ENCODE data around the gene ACTL6B. TPM values are rescaled to one million over a fixed set of nuclear protein-coding genes. Genes with fewer than 3 reads are reported as not detected.
"Not testable (repeated sequence)": the region's sequence is repeated elsewhere in the genome, so short reads cannot be mapped to it uniquely, and the experiment has no call there.

ACTL6B gene
- total and polyA plus RNA-seq, 7 experiments from 2014 or later, result not detected

DNA sequence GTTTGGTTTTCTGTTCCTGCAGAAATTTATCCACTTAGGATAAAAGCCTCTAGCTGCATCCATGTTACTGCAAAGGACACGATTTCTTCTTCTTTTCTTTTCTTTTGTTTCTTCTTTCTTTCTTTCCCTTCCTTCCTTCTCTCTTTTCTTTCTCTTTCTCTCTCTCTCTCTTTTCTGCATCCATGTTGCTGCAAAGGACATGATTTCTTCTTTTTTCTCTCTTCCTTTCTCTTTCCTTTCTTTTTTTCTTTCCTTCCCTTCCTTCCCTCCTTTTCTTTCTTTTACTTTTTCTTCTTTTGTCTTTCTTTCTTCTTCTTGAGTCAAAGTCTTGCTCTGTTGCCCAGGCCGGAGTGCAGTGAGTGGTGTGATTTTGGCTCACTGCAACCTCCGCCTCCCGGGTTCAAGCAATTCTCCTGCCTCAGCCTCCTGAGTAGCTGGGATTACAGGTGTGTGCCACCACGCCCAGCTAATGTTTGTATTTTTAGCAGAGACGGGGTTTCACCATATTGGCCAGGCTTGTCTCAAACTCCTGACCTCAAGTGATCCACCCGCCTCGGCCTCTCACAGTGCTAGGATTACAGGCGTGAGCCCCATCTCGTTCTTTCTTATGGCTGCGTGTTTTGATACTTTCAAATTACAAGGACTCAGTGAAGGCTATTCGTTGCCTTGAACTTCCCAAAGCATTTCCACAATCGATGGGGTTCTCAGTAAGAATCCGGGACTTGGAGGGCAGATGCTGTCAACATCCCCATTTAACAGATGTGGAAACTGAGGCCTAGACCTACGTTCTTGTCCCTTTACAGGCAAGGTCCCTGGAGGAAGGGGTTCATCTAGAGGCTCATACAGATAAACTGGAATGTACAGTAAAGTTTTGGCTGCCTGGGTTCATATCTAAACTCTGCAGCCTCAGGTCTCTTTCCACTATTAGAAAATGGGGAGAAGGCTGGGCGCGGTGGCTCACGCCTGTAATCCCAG, 15.4 kb upstream of the ACTL6B start:
- H3K4me3 Mint-ChIP-seq, result peak overlapping the region in 4 of 10 donors; percentile 23 to 98 (median 38)

DNA sequence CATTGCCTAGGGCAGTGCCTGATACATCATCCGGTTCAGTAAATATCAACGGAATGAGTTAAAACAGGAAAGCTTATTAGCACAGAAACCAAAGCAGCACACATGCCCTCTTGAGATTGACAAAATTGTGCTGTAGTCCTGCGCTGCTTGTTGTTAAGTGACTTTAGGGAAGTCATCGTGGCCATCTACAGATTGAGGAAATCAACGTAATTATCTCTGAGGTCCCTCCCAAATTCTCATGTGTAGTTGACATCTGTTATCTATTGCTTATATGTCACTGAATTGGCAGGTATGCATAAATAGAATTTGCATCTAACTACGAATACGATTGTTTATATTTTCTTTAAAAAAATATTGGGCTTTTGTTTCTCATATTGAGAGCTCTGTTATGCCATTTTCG, 13.8 kb upstream of the ACTL6B start:
- H3K27me3 Mint-ChIP-seq, result peaks cover 0 to 31% (median 0%) of the 10 kb centered on the region in 5 donors
- intact Hi-C loops (cut with micrococcal nuclease), result loop anchor here in 1 of 2 donors (10.0 kb wide), 1 partner anchor 575 kb away; the partner anchor contains the start of gene FIS1
- Histone ChIP-seq H3K27me3 (ENCODE audit: control insufficient read depth in 2 of 2, insufficient read depth in 2 of 2, low read length in 2 of 2) (no peaks in the 10 kb centered on the region), H3K4me3 (ENCODE audit: low read length) (no peak overlapping the region), H3K4me1 (ENCODE audit: control insufficient read depth in 2 of 2, insufficient read depth in 2 of 2, low read length in 2 of 2) (no peaks in the 10 kb centered on the region), H3K36me3 (ENCODE audit: control insufficient read depth in 2 of 3, insufficient read depth in 3 of 3, low read length in 3 of 3) (peaks cover 0 to 5% (median 0%) of the 10 kb centered on the region in 3 experiments), H3K9me3 (ENCODE audit: control insufficient read depth in 2 of 3, low read length in 3 of 3) (no peaks in the 10 kb centered on the region), H3K27ac (ENCODE audit: low read depth, low read length) (no peak overlapping the region)
- ChIA-PET POLR2A (interaction anchor here (0.7 to 1.3 kb wide), 2 partner anchors 11 to 18 kb away, joined by 3 to 6 read pairs; no protein-coding TSS in a partner anchor), CTCF (no interaction called here)
- peaks cover 0 to 4% (median 0%) of the 10 kb centered on the region in 11 donors for H3K9me3 Mint-ChIP-seq
- ATAC-seq, result no peak
- H3K4me3 Mint-ChIP-seq, result no peak overlapping the region
- peaks cover 0 to 8% (median 0%) of the 10 kb centered on the region in 5 donors for H3K36me3 Mint-ChIP-seq
- DNase-seq, result no peak
- H3K27ac Mint-ChIP-seq, result no peak overlapping the region
- peaks cover 0 to 15% (median 0%) of the 10 kb centered on the region in 7 donors for H3K4me1 Mint-ChIP-seq

More for the DNA sequence above, 15.4 kb upstream of the ACTL6B start:
- intact Hi-C loops (cut with micrococcal nuclease), result loop anchor here (2.0 to 10.0 kb wide), 2 partner anchors 15 to 573 kb away; partner anchors contain the start of genes ACTL6B (in 1 of the 2) and FIS1 (in 1 of the 2)
- Mint-ChIP-seq H3K36me3 (peaks cover 0 to 8% (median 0%) of the 10 kb centered on the region in 5 donors), H3K4me1 (peaks cover 4 to 19% (median 5%) of the 10 kb centered on the region in 7 donors), H3K9me3 (peaks cover 0 to 4% (median 0%) of the 10 kb centered on the region in 11 donors), H3K27ac (peak overlapping the region in 2 of 9 donors; percentile 11 to 38), H3K27me3 (peaks cover 0 to 26% (median 0%) of the 10 kb centered on the region in 5 donors)
- Histone ChIP-seq H3K9me3 (ENCODE audit: control insufficient read depth in 2 of 3, low read length in 3 of 3) (no peaks in the 10 kb centered on the region), H3K27ac (ENCODE audit: low read depth, low read length) (no peak overlapping the region), H3K4me3 (ENCODE audit: low read length) (no peak overlapping the region), H3K27me3 (ENCODE audit: control insufficient read depth in 2 of 2, insufficient read depth in 2 of 2, low read length in 2 of 2) (no peaks in the 10 kb centered on the region), H3K36me3 (ENCODE audit: control insufficient read depth in 2 of 3, insufficient read depth in 3 of 3, low read length in 3 of 3) (peaks cover 0 to 9% (median 0%) of the 10 kb centered on the region in 3 experiments), H3K4me1 (ENCODE audit: control insufficient read depth in 2 of 2, insufficient read depth in 2 of 2, low read length in 2 of 2) (no peaks in the 10 kb centered on the region)
- ATAC-seq (no peak), DNase-seq (no peak)
- ChIA-PET CTCF (no interaction called here), POLR2A (interaction anchor here (0.6 to 1.1 kb wide), 3 partner anchors 7 to 73 kb away, joined by 3 to 5 read pairs (median 3); no protein-coding TSS in a partner anchor)

DNA sequence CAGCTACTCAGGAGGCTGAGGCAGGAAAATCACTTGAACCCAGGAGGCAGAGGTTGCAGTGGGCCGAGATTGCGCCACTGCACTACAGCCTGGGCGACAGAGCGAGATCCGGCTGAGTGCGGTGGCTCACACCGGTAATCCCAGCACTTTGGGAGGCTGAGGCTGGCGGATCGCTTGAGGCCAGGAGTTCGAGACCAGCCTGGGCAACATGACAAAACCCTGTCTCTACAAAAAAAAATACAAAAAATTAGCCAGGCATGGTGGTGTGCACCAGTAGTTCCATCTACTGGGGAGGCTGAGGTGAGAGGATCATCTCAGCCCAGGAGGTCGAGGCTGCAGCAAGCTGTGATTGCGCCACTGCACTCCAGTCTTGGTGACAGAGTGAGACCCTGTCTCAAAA, 12.9 kb upstream of the ACTL6B start:
- CTCF ChIA-PET, result not testable (repeated sequence)
- H3K27me3 Mint-ChIP-seq, result peaks cover 0 to 31% (median 0%) of the 10 kb centered on the region in 5 donors

DNA sequence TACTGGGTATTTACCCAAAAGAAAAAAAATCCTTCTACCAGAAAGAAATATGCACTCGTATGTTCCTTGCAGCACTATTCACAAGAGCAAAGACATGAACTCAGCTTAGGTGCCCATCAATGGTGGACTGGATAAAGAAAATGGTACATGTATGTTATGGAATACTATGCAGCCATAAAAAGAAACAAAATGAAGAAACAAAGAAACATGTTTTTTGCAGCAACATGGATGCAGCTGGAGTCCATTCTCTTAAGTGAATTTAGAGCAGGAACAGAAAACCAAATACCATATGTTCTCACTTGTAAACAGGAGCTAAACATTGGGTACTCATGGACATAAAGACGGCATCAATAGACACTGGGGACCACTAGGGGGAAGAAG, 11.8 kb upstream of the ACTL6B start:
- Mint-ChIP-seq H3K4me1 (peaks cover 0 to 11% (median 0%) of the 10 kb centered on the region in 7 donors), H3K4me3 (no peak overlapping the region), H3K36me3 (peaks cover 0 to 8% (median 0%) of the 10 kb centered on the region in 5 donors), H3K9me3 (peaks cover 0 to 2% (median 0%) of the 10 kb centered on the region in 11 donors), H3K27me3 (peaks cover 0 to 31% (median 0%) of the 10 kb centered on the region in 5 donors), H3K27ac (no peak overlapping the region)
- Histone ChIP-seq H3K4me3 (ENCODE audit: low read length) (no peak overlapping the region), H3K27me3 (ENCODE audit: control insufficient read depth in 2 of 2, insufficient read depth in 2 of 2, low read length in 2 of 2) (no peaks in the 10 kb centered on the region), H3K9me3 (ENCODE audit: control insufficient read depth in 2 of 3, low read length in 3 of 3) (no peaks in the 10 kb centered on the region), H3K27ac (ENCODE audit: low read depth, low read length) (no peak overlapping the region), H3K4me1 (ENCODE audit: control insufficient read depth in 2 of 2, insufficient read depth in 2 of 2, low read length in 2 of 2) (no peaks in the 10 kb centered on the region), H3K36me3 (ENCODE audit: control insufficient read depth in 2 of 3, insufficient read depth in 3 of 3, low read length in 3 of 3) (no peaks in the 10 kb centered on the region)
- DNase-seq (no peak), ATAC-seq (no peak)
- ChIA-PET POLR2A (interaction anchor here (0.6 to 1.6 kb wide), 2 partner anchors 42 to 52 kb away, joined by 3 to 4 read pairs; partner anchors contain the start of gene EPO), CTCF (no interaction called here)
- intact Hi-C loops (cut with micrococcal nuclease), result no loop called here

More for the DNA sequence above, 12.9 kb upstream of the ACTL6B start:
- H3K9me3 ChIP-seq (ENCODE audit: control insufficient read depth in 2 of 3, low read length in 3 of 3); H3K36me3 ChIP-seq (ENCODE audit: control insufficient read depth in 2 of 3, insufficient read depth in 3 of 3, low read length in 3 of 3); ATAC-seq; H3K27ac Mint-ChIP-seq; H3K4me1 ChIP-seq (ENCODE audit: control insufficient read depth in 2 of 2, insufficient read depth in 2 of 2, low read length in 2 of 2); H3K27ac ChIP-seq (ENCODE audit: low read depth, low read length); H3K9me3 Mint-ChIP-seq; DNase-seq; H3K4me3 ChIP-seq (ENCODE audit: low read length); H3K36me3 Mint-ChIP-seq; H3K27me3 ChIP-seq (ENCODE audit: control insufficient read depth in 2 of 2, insufficient read depth in 2 of 2, low read length in 2 of 2); intact Hi-C loops (cut with micrococcal nuclease); H3K4me3 Mint-ChIP-seq: not testable (repeated sequence)
- peaks cover 0 to 15% (median 0%) of the 10 kb centered on the region in 7 donors for H3K4me1 Mint-ChIP-seq
- POLR2A ChIA-PET, result interaction anchor here (1.3 kb wide), 1 partner anchor 10 kb away, joined by 3 read pairs; no protein-coding TSS in a partner anchor

DNA sequence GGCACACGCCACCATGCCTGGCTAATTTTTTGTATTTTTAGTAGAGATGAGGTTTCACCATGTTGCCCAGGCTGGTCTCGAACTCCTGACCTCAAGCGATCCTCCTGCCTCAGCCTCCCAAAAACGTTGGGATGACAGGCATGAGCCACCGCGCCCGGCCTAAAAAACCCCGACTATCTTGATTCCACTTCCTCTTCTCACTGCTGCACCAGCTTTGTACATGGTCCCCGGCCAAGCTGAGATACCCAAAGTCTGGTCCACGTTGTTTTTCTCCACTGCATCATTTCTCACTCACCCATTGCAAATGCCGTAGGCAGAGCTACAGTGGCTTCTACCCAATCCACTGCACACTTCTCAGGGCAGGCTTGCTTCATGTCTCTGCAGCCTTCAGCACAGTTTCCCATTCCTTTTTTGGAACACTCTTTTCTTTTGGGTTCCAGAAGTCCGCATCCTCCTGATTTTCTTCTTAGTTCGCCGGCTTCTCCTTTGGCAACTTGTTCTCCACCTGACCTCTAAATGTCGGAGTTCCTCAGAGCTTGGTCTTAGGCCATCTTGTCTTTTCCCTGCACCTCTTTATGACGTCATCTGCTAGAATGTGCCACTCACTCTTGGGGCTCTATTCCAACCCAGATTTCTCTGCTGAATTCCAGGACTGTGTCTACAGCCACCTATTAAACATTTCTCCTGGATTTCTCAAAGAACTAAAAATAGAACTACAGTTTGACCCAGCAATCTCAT, 11.3 kb upstream of the ACTL6B start:
- Histone ChIP-seq H3K36me3 (ENCODE audit: control insufficient read depth in 2 of 3, insufficient read depth in 3 of 3, low read length in 3 of 3) (no peaks in the 10 kb centered on the region), H3K4me1 (ENCODE audit: control insufficient read depth in 2 of 2, insufficient read depth in 2 of 2, low read length in 2 of 2) (no peaks in the 10 kb centered on the region), H3K9me3 (ENCODE audit: control insufficient read depth in 2 of 3, low read length in 3 of 3) (no peaks in the 10 kb centered on the region), H3K27me3 (ENCODE audit: control insufficient read depth in 2 of 2, insufficient read depth in 2 of 2, low read length in 2 of 2) (no peaks in the 10 kb centered on the region), H3K27ac (ENCODE audit: low read depth, low read length) (no peak overlapping the region), H3K4me3 (ENCODE audit: low read length) (no peak overlapping the region)
- intact Hi-C loops (cut with micrococcal nuclease), result no loop called here
- POLR2A ChIA-PET, result interaction anchor here (0.6 to 1.6 kb wide), 2 partner anchors 41 to 53 kb away, joined by 3 to 4 read pairs; partner anchors contain the start of gene EPO
- Mint-ChIP-seq H3K27ac (no peak overlapping the region), H3K4me3 (no peak overlapping the region), H3K36me3 (peaks cover 0 to 8% (median 0%) of the 10 kb centered on the region in 5 donors), H3K9me3 (peaks cover 0 to 2% (median 0%) of the 10 kb centered on the region in 11 donors), H3K4me1 (peaks cover 0 to 10% (median 0%) of the 10 kb centered on the region in 7 donors), H3K27me3 (peaks cover 0 to 31% (median 0%) of the 10 kb centered on the region in 5 donors)
- no peak for DNase-seq
- CTCF ChIA-PET, result no interaction called here
- no peak for ATAC-seq

DNA sequence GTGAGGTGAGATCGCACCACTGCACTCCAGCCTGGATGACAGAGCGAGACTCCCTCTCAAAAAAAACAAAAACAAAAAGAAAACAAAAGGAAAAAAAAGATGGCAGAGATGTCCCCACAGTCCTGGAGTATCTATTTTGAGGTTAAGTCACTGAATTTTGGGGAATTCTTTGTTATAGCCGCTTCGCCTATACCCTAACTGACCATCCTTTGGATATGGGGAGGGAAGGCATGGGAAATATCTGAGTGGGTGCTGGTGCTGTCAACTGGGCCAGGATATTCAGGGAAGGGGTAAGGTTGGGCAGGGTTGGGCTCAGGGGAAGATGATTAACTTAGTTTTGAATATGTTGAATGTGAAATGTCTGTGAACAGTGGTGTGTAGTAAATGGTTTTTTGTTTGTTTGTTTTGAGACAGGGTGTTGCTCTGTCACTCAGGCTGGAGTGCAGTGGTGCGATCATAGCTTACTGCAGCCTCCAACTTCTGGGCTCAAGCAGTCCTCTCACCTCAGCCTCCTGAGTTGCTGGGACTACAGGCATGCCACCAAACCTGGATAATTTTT, 9.0 kb upstream of the ACTL6B start:
- intact Hi-C loops (cut with micrococcal nuclease), result no loop called here
- peaks cover 0 to 24% (median 5%) of the 10 kb centered on the region in 5 donors for H3K27me3 Mint-ChIP-seq

More for the DNA sequence above, 9.0 kb upstream of the ACTL6B start:
- H3K4me3 Mint-ChIP-seq, result no peak overlapping the region
- no peaks in the 10 kb centered on the region for H3K4me1 ChIP-seq (ENCODE audit: control insufficient read depth in 2 of 2, insufficient read depth in 2 of 2, low read length in 2 of 2)
- DNase-seq (no peak), ATAC-seq (no peak)
- H3K36me3 Mint-ChIP-seq, result peaks cover 0 to 8% (median 0%) of the 10 kb centered on the region in 5 donors
- no peaks in the 10 kb centered on the region for H3K27me3 ChIP-seq (ENCODE audit: control insufficient read depth in 2 of 2, insufficient read depth in 2 of 2, low read length in 2 of 2)
- no peak overlapping the region for H3K27ac ChIP-seq (ENCODE audit: low read depth, low read length)
- ChIA-PET CTCF (no interaction called here), POLR2A (interaction anchor here (2.1 kb wide), 1 partner anchor 7 kb away, joined by 5 read pairs; no protein-coding TSS in a partner anchor)
- no peak overlapping the region for H3K4me3 ChIP-seq (ENCODE audit: low read length)
- H3K9me3 ChIP-seq (ENCODE audit: control insufficient read depth in 2 of 3, low read length in 3 of 3), result no peaks in the 10 kb centered on the region
- H3K9me3 Mint-ChIP-seq, result peaks cover 0 to 2% (median 0%) of the 10 kb centered on the region in 11 donors
- no peaks in the 10 kb centered on the region for H3K36me3 ChIP-seq (ENCODE audit: control insufficient read depth in 2 of 3, insufficient read depth in 3 of 3, low read length in 3 of 3)
- no peak overlapping the region for H3K27ac Mint-ChIP-seq
- peaks cover 0 to 10% (median 0%) of the 10 kb centered on the region in 7 donors for H3K4me1 Mint-ChIP-seq
